Measurements from ENCODE around the gene MAN2C1. TPM values are rescaled to one million over a fixed set of nuclear protein-coding genes. Genes with fewer than 3 reads are reported as not detected.
"Not testable (repeated sequence)": the region's sequence is repeated elsewhere in the genome, so short reads cannot be mapped to it uniquely, and the experiment has no call there.

Gene MAN2C1
- total RNA-seq (ENCODE audit: insufficient read depth, low replicate concordance): 125 TPM

GRCh38 chr15:75367913-75368688 is at the start of gene MAN2C1:
Gene MAN2C1 (minus strand): TSS chr15:75368607. CDS start chr15:75368583, 24 bp downstream.
- peak; percentile 96 for DNase-seq (ENCODE audit: low spot score)

GRCh38 chr15:75416584-75416983 is 48.2 kb upstream of the MAN2C1 start:
- DNase-seq (ENCODE audit: low spot score): no peak

- no peak for DNase-seq (ENCODE audit: low spot score)
These were observed 41.8 kb upstream of the MAN2C1 start for GRCh38 chr15:75410196-75410595.

GRCh38 chr15:75407083-75407482 is 38.7 kb upstream of the MAN2C1 start:
- no peak for DNase-seq (ENCODE audit: low spot score)

- no peak for DNase-seq (ENCODE audit: low spot score)
These were observed 35.5 kb upstream of the MAN2C1 start for GRCh38 chr15:75403892-75404291.

GRCh38 chr15:75397494-75397893 is 29.1 kb upstream of the MAN2C1 start:
- DNase-seq (ENCODE audit: low spot score): no peak

- DNase-seq (ENCODE audit: low spot score): no peak
These were observed 21.5 kb upstream of the MAN2C1 start for GRCh38 chr15:75389791-75390382.

GRCh38 chr15:75383986-75384385 is 15.6 kb upstream of the MAN2C1 start:
- not testable (repeated sequence) for DNase-seq (ENCODE audit: low spot score)

- DNase-seq (ENCODE audit: low spot score): no peak
These were observed 12.4 kb upstream of the MAN2C1 start for GRCh38 chr15:75380773-75381172.

GRCh38 chr15:75371901-75372688 is 3.7 kb upstream of the MAN2C1 start:
- DNase-seq (ENCODE audit: low spot score): no peak

GRCh38 chr15:75371486-75371885 is 3.1 kb upstream of the MAN2C1 start:
- DNase-seq (ENCODE audit: low spot score): no peak

GRCh38 chr15:75369897-75370581 is 1.6 kb upstream of the MAN2C1 start:
- DNase-seq (ENCODE audit: low spot score): no peak

- no peak for DNase-seq (ENCODE audit: low spot score)
These were observed 357 bp upstream of the MAN2C1 start for GRCh38 chr15:75368689-75369239.

GRCh38 chr15:75367406-75367912 is 948 bp downstream of the MAN2C1 start:
- no peak for DNase-seq (ENCODE audit: low spot score)

GRCh38 chr15:75367006-75367405 is 1.4 kb downstream of the MAN2C1 start:
- no peak for DNase-seq (ENCODE audit: low spot score)

GRCh38 chr15:75366163-75366562 is 2.2 kb downstream of the MAN2C1 start:
- DNase-seq (ENCODE audit: low spot score): no peak

GRCh38 chr15:75364881-75365280 is 3.5 kb downstream of the MAN2C1 start:
- DNase-seq (ENCODE audit: low spot score): no peak

GRCh38 chr15:75363786-75364185 is 4.6 kb downstream of the MAN2C1 start:
- no peak for DNase-seq (ENCODE audit: low spot score)

GRCh38 chr15:75362642-75363249 is 5.7 kb downstream of the MAN2C1 start:
- no peak for DNase-seq (ENCODE audit: low spot score)

- DNase-seq (ENCODE audit: low spot score): no peak
These were observed 6.3 kb downstream of the MAN2C1 start for GRCh38 chr15:75361989-75362641.
